OCI-LY1 (cell line): ENCODE data around the gene SLC17A1.

Experiments
- H2AFZ ChIP-seq: fragments of 200-600 bp; sonication (generic), shearing (Covaris generic); 2 replicates; pipeline ENCODE4 v1.6.0; 2014; ENCODE audit warnings: antibody characterized with exemption, mild to moderate bottlenecking, low read length
- H3F3A ChIP-seq: fragments of 200-600 bp; sonication (generic), shearing (Covaris generic); 2 replicates; pipeline ENCODE4 v1.6.0; 2014; ENCODE audit warnings: mild to moderate bottlenecking, antibody characterized with exemption, low read length, moderate library complexity; ENCODE audit not compliant: insufficient read depth
- H3K27ac ChIP-seq: fragments of 200-600 bp; sonication (generic); 2 replicates; pipeline ENCODE4 v1.5.1; 2014; ENCODE audit warnings: low read length, mixed run types, mild to moderate bottlenecking, low read depth; ENCODE audit not compliant: poor library complexity, severe bottlenecking
- H3K27me3 ChIP-seq: fragments of 200-600 bp; sonication (generic); 2 replicates; pipeline ENCODE4 v1.6.0; 2014; ENCODE audit warnings: antibody characterized with exemption, mild to moderate bottlenecking, low read length, moderate library complexity; ENCODE audit not compliant: insufficient read depth
- H3K36me3 ChIP-seq: fragments of 200-600 bp; sonication (generic); 2 replicates; pipeline ENCODE4 v1.6.1; 2014; ENCODE audit warnings: mild to moderate bottlenecking, antibody characterized with exemption, low read length, moderate library complexity, mixed read lengths; ENCODE audit not compliant: insufficient read depth
- H3K4me1 ChIP-seq: fragments of 200-600 bp; sonication (generic); 2 replicates; pipeline ENCODE4 v1.5.1; 2014; ENCODE audit warnings: mild to moderate bottlenecking, low read length, moderate library complexity; ENCODE audit not compliant: insufficient read depth, severe bottlenecking
- H3K4me2 ChIP-seq: fragments of 200-600 bp; sonication (generic), shearing (Covaris generic); 2 replicates; pipeline ENCODE4 v1.6.1; 2014; ENCODE audit warnings: low read length
- H3K4me3 ChIP-seq: fragments of 200-600 bp; sonication (generic); 2 replicates; pipeline ENCODE4 v1.5.1; 2014; ENCODE audit warnings: low read length, low read depth, mild to moderate bottlenecking, mixed read lengths; ENCODE audit not compliant: poor library complexity, severe bottlenecking
- H3K79me2 ChIP-seq: fragments of 200-600 bp; shearing (Covaris generic); 2 replicates; pipeline ENCODE4 v1.6.1; 2016; ENCODE audit warnings: mixed run types, low read length, mixed read lengths; ENCODE audit not compliant: insufficient read depth
- H3K9ac ChIP-seq: fragments of 200-600 bp; sonication (generic), shearing (Covaris generic); 2 replicates; pipeline ENCODE4 v1.6.1; 2014; ENCODE audit warnings: mild to moderate bottlenecking, low read length, mixed read lengths
- H3K9me2 ChIP-seq: fragments of 200-600 bp; sonication (generic), shearing (Covaris generic); 2 replicates; pipeline ENCODE4 v1.6.1; 2014; ENCODE audit warnings: low read depth, mild to moderate bottlenecking, low read length, mixed read lengths
- H3K9me3 ChIP-seq: fragments of 200-600 bp; shearing (Covaris generic); 2 replicates; pipeline ENCODE4 v1.6.1; 2014; ENCODE audit warnings: low read length, mixed read lengths
- H4K20me1 ChIP-seq: fragments of 200-600 bp; sonication (generic), shearing (Covaris generic); 2 replicates; pipeline ENCODE4 v1.6.0; 2016; ENCODE audit warnings: mild to moderate bottlenecking, low read length; ENCODE audit not compliant: insufficient read depth
- CTCF ChIP-seq: fragments of 200-600 bp; sonication (generic), shearing (Covaris generic); IDR thresholded peaks from 2 replicates; pipeline ENCODE4 v1.5.1; 2017; ENCODE audit warnings: mild to moderate bottlenecking, antibody characterized with exemption, low read length, moderate library complexity, mixed read lengths
- EZH2 ChIP-seq: fragments of 200-600 bp; sonication (generic), shearing (Covaris generic); IDR thresholded peaks from 2 replicates; pipeline ENCODE4 v1.8.0; 2017; ENCODE audit warnings: borderline replicate concordance, mixed run types, mild to moderate bottlenecking, antibody characterized with exemption, low read length, moderate library complexity, mixed read lengths

SLC17A1 gene

GRCh38 chr6:25743868-25744267 lies 88.0 kb downstream of the SLC17A1 start:
- H3K9ac ChIP-seq: no peak overlapping the region
- H3K4me1 ChIP-seq: no peaks in the 10 kb centered on the region
- H3K4me3 ChIP-seq: no peak overlapping the region
- TF ChIP-seq CTCF (no peak), EZH2 (no peak)
- no peaks in the 10 kb centered on the region for H4K20me1 ChIP-seq
- no peak overlapping the region for H3K4me2 ChIP-seq
- H3K27me3 ChIP-seq: no peaks in the 10 kb centered on the region
- H3F3A ChIP-seq: no peaks in the 10 kb centered on the region
- H3K9me3 ChIP-seq: no peaks in the 10 kb centered on the region
- H2AFZ ChIP-seq: no peak overlapping the region
- no peaks in the 10 kb centered on the region for H3K36me3 ChIP-seq
- no peak overlapping the region for H3K27ac ChIP-seq
- no peaks in the 10 kb centered on the region for H3K9me2 ChIP-seq
- no peaks in the 10 kb centered on the region for H3K79me2 ChIP-seq

GRCh38 chr6:25735261-25735660 lies 96.6 kb downstream of the SLC17A1 start:
- Histone ChIP-seq H3K4me2 (no peak overlapping the region), H3K36me3 (no peaks in the 10 kb centered on the region), H3K9me3 (peaks cover 12% of the 10 kb centered on the region), H3F3A (no peaks in the 10 kb centered on the region), H3K9ac (no peak overlapping the region), H3K79me2 (no peaks in the 10 kb centered on the region), H2AFZ (no peak overlapping the region), H3K27ac (no peak overlapping the region), H4K20me1 (no peaks in the 10 kb centered on the region), H3K4me3 (no peak overlapping the region), H3K27me3 (no peaks in the 10 kb centered on the region), H3K9me2 (no peaks in the 10 kb centered on the region), H3K4me1 (no peaks in the 10 kb centered on the region)
- TF ChIP-seq EZH2 (no peak), CTCF (no peak)
